Vagina (tissue), 2 donors: Measurements from ENCODE around the gene GLUD2.

Source experiments
- CTCF ChIP-seq, 3 experiments: fragments of 450-650 bp in 2 of 3; fragments of 200-600 bp in 1 of 3; sonication (generic) in 1 of 3; IDR thresholded peaks; one replicate each; pipeline ENCODE4 v1.5.1; 2017 to 2019; ENCODE audit warnings: antibody characterized with exemption in 3 of 3, mild to moderate bottlenecking in 2 of 3, moderate library complexity in 2 of 3
- POLR2AphosphoS5 ChIP-seq, 2 donors: sonication (generic); formaldehyde crosslinking; IDR thresholded peaks; one replicate each; pipeline ENCODE4 v1.9.0; 2017; ENCODE audit warnings: antibody characterized with exemption in 2 of 2, mild to moderate bottlenecking in 2 of 2, low read depth in 1 of 2; ENCODE audit not compliant: insufficient read depth in 1 of 2

- no peak for TF ChIP-seq POLR2AphosphoS5 (IDR thresholded peaks at IDR 0.05; ENCODE audit: insufficient read depth in 1 of 2, low read depth in 1 of 2)
- TF ChIP-seq CTCF (IDR thresholded peaks at IDR 0.05): no peak
These were observed 37.6 kb downstream of the GLUD2 start for GRCh38 chrX:121084903-121085611.
